ENCODE measurements around the gene COG2.

- no peak for TF ChIP-seq POLR2A (IDR thresholded peaks at IDR 0.05)
- no peak for TF ChIP-seq POLR2AphosphoS5 (IDR thresholded peaks at IDR 0.05)
- TF ChIP-seq CTCF (IDR thresholded peaks at IDR 0.05), result no peak
These were observed 9.0 kb downstream of the COG2 start for GRCh38 chr1:230651235-230651634.
